HG03432 (cell line): ENCODE data around the gene PHKG2.
A peak's percentile ranks its signal among the peaks of the same experiment; 100 is the strongest.

ENCODE experiments used
- ATAC-seq: cut with Tn5 transposase; IDR thresholded peaks from one replicate; pipeline ENCODE4 v1.9.1; 2021; ENCODE audit warnings: mild to moderate bottlenecking, moderate library complexity; ENCODE audit not compliant: unreplicated experiment

PHKG2 gene

GRCh38 chr16:30728321-30728720, 19.9 kb upstream of the PHKG2 start:
- no peak for ATAC-seq

GRCh38 chr16:30728899-30729672, 19.1 kb upstream of the PHKG2 start:
- ATAC-seq: no peak

DNA sequence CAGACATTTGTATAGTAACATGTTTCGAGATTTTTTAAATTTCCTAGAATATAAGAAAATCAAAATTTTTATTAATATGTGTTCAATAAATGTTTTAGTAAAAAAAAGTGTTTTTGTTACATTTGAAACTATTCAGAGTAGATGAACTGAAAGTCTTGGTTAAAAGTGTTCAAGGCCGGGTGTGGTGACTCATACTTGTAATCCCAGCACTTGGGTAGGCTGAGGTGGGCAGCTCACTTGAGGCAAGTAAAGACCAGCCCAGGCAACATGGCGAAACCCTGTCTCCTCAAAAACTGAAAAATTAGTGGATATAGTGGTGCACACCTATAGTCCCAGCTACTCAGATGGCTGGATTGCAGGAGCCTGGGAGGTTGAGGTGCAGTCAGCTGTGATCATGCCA, 16.8 kb upstream of the PHKG2 start:
- ATAC-seq: no peak

DNA sequence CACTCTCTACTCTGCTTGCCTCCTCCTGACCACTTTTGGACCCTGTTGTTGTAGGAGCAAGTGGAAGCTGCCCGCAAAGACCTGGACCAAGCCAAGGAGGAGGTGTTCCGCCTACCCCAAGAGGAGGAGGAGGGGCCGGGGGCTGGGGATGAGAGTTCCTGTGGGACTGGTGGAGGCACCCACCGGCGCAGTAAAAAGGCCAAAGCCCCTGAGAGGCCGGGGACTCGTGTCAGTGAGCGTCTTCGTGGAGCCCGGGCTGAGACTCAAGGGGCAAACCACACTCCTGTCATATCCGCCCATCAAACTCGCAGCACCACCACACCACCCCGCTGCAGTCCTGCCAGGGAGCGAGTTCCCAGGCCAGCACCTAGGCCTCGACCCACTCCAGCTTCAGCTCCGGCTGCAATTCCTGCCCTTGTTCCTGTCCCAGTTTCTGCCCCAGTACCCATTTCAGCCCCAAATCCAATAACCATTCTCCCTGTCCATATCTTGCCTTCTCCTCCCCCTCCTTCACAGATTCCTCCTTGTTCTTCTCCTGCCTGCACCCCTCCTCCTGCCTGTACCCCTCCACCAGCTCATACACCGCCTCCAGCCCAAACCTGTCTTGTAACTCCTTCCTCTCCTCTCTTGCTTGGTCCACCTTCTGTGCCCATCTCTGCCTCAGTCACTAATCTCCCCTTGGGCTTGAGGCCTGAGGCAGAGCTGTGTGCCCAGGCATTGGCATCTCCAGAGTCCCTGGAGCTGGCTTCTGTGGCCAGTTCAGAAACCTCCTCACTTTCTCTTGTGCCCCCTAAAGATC, 11.0 kb upstream of the PHKG2 start:
- no peak for ATAC-seq

DNA sequence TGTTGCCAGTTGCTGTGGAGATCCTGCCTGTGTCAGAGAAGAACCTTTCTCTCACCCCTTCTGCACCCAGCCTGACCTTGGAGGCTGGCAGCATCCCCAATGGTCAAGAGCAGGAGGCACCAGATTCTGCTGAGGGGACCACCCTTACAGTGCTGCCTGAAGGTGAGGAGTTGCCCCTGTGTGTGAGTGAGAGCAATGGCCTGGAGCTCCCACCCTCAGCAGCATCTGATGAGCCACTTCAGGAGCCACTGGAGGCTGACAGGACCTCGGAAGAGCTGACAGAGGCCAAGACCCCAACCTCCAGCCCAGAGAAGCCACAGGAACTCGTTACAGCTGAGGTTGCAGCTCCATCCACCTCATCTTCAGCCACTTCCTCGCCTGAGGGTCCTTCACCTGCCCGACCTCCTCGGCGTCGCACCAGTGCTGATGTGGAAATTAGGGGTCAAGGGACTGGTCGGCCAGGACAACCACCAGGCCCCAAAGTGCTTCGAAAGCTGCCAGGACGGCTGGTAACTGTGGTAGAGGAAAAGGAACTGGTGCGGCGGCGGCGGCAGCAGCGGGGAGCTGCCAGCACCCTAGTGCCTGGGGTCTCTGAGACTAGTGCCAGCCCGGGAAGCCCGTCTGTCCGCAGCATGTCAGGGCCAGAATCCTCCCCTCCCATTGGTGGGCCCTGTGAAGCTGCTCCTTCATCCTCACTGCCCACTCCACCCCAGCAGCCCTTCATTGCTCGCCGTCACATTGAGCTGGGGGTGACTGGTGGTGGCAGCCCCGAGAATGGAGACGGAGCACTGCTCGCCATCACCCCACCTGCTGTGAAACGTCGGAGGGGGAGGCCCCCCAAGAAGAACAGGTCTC, 10.2 kb upstream of the PHKG2 start:
- ATAC-seq: no peak

DNA sequence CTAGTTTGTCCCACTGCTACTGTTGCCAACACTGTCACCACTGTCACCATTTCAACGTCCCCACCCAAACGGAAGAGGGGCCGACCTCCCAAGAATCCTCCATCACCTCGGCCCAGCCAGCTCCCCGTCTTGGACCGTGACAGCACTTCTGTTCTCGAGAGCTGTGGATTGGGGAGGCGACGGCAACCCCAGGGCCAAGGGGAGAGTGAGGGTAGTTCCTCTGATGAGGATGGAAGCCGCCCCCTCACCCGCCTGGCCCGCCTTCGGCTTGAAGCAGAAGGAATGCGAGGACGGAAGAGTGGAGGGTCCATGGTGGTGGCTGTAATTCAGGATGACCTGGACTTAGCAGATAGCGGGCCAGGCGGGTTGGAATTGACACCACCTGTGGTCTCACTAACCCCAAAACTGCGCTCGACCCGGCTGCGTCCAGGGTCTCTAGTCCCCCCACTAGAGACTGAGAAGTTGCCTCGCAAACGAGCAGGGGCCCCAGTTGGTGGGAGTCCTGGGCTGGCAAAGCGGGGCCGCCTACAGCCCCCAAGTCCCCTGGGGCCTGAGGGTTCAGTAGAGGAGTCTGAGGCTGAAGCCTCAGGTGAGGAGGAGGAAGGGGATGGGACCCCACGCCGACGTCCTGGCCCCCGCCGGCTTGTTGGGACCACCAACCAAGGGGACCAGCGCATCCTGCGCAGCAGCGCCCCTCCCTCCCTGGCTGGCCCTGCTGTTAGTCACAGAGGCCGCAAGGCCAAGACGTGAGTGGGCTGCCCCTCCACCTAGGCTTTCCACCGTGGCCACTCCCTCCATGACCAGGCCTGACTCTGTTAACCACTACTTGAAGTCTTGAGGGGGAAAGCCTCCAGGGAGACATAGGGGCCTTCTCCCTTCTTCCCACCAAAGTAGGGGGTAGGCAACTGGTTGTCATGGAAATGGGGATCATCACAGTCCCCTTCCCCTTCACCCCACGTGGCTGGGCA, 9.0 kb upstream of the PHKG2 start:
- no peak for ATAC-seq

DNA sequence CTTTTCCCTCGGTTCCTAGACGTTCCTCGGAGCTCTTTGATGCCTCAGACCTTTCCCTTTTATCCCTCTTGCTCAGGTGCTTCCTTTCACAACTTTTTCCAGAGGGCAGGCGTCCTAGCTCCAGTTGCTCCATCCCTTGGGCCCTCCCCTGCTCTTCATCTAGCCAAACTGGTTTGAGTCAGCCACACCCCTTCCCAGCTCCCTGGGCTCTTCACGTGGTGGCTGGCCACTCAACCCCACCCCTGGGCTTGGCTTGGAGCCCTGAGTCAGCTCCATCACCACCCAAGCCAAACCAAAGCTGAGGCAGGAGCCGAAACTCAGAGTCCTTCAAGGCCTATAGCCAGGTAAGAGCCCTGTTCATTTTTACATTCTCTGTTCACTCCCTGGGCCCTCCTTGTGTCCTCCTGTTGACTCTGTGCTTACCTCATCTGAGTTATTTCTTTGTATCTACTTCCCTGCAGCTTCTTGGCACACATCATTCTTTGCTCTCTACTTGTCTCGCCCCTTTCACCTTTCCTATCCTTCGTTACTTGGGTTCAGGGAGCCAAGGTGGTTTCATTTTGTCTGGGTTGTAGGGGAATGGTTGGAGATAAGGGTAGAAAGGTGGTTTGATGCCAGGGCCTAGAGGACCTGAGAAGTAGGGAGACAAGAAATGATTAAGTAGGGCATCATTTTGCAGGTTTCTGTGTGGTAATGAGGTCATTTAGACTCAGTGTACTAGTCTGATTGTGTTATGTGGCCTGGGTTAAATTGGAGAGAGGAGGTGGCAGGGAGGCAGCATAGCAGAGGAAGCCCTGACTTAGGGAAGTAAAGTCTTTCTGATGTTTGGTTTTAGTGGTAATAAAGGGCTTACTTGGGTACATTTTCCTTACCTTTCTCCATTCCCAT, 7.6 kb upstream of the PHKG2 start:
- ATAC-seq: no peak

DNA sequence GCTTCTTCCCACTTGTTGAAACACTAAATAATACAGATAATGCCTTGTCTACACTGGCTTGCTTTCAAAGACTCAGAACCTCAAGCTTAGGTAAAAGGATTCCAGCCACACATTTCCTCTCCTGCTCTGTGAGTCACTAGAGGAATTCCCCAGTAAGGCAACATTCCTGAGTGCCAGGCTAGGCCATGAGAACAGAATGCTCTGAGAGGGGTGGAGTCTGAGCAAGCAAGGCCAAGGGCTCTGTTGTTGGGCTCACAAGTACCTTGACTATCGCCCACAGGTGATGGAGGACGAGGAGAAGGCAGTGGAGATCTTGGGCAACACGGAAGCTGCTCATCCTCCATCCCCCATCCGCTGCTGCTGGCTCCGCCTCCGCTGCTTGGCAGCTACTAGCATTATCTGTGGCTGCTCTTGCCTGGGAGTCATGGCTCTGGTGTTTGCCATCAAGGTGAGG, 6.7 kb upstream of the PHKG2 start:
- ATAC-seq: no peak

- no peak for ATAC-seq
Observed at GRCh38 chr16:30743716-30744115, 4.5 kb upstream of the PHKG2 start.

- ATAC-seq: no peak
Observed at GRCh38 chr16:30744183-30744582, 4.0 kb upstream of the PHKG2 start.

- no peak for ATAC-seq
Observed at GRCh38 chr16:30745082-30745481, 3.1 kb upstream of the PHKG2 start.

DNA sequence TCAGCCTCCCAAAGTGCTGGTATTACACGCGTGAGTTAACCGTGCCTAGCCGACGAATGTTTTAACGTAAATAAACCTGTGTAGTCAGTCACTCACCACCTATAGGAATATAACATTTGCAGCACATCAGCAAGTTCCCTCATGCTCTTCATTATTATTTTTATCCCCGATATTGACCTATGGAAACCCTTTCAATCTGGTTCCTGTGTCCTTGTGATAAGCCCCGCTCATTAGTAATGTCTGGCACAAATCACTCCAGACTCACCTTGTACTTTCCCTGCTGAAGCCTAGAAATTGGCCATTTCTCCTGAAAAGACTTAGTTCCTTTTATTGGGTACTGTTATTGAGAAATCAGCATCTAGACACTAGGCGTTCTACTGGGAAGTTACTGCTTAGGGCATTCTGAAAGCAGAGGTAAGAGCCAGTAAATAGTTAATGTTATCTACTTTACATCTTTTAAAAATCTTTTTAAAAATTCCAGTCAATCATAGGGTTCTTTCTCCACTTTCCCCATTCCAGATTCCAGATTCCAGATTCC, 1.5 kb upstream of the PHKG2 start:
- ATAC-seq: no peak

GRCh38 chr16:30747331-30747730, 894 bp upstream of the PHKG2 start:
- no peak for ATAC-seq

GRCh38 chr16:30748634-30749445, 615 bp downstream of the PHKG2 start:
- peak; percentile 13 for ATAC-seq

- no peak for ATAC-seq
Observed at GRCh38 chr16:30750201-30750600, 2.0 kb downstream of the PHKG2 start.

GRCh38 chr16:30750876-30751465, 2.7 kb downstream of the PHKG2 start:
- no peak for ATAC-seq

- no peak for ATAC-seq
Observed at GRCh38 chr16:30753596-30753995, 5.4 kb downstream of the PHKG2 start.
